SK-N-SH (cell line): ENCODE results near the gene PCLO. TPM values are rescaled to one million over a fixed set of nuclear protein-coding genes. Genes with fewer than 3 reads are reported as not detected.

Experiments
- CTCF ChIA-PET: fragments of 300-600, 350-600 bp; formaldehyde crosslinking; extraction: SDS; loops from one replicate; lab custom pipeline; 2021; lab: Yijun Ruan, JAX
- POLR2A ChIA-PET: fragments of 350-600 bp; sonication (Branson Sonifier 250); formaldehyde crosslinking; extraction: SDS; loops from one replicate; lab custom pipeline; 2020; ENCODE audit warnings: antibody characterized with exemption, inconsistent platforms; lab: Yijun Ruan, JAX
- DNase-seq: peaks from one replicate; pipeline ENCODE4 v3.0.0; 2012
- H2AFZ ChIP-seq: fragments of 200-600 bp; sonication (generic); 2 replicates; pipeline ENCODE4 v1.8.1; 2016; ENCODE audit warnings: antibody characterized with exemption, mild to moderate bottlenecking, low read depth
- H3F3A ChIP-seq: fragments of 200-600 bp; sonication (generic); replicated peaks from 2 replicates; pipeline ENCODE3; 2016; ENCODE audit warnings: antibody characterized with exemption, mild to moderate bottlenecking; ENCODE audit not compliant: insufficient read depth
- H3K27ac ChIP-seq, 2 experiments: fragments of 200-500 bp in 1 of 2; fragments of 200-600 bp in 1 of 2; sonication (Bioruptor generic) in 1 of 2; sonication (generic), shearing (Covaris generic) in 1 of 2; 2 replicates each; pipeline versions ENCODE4 v1.5.1 to v1.6.1; 2014 to 2016; ENCODE audit warnings: low read depth in 2 of 2, inconsistent platforms in 1 of 2, low read length in 1 of 2, mild to moderate bottlenecking in 1 of 2, mixed read lengths in 1 of 2
- H3K27me3 ChIP-seq: fragments of 200-600 bp; sonication (generic), shearing (Covaris generic); 2 replicates; pipeline ENCODE4 v1.6.1; 2016; ENCODE audit warnings: mixed run types; ENCODE audit not compliant: insufficient read depth
- H3K36me3 ChIP-seq, 2 experiments: fragments of 200-500 bp in 1 of 2; fragments of 200-600 bp in 1 of 2; sonication (Bioruptor generic) in 1 of 2; sonication (generic) in 1 of 2; replicated peaks in 1 of 2; 2 replicates each; pipeline versions ENCODE3 to v1.5.1; 2014 to 2016; ENCODE audit warnings: low read length in 1 of 2, mild to moderate bottlenecking in 1 of 2; ENCODE audit not compliant: insufficient read depth in 2 of 2, control insufficient read depth in 1 of 2
- H3K4me1 ChIP-seq, 2 experiments: fragments of 200-500 bp in 1 of 2; fragments of 200-600 bp in 1 of 2; sonication (Bioruptor generic) in 1 of 2; sonication (generic), shearing (Covaris generic) in 1 of 2; 2 replicates each; pipeline versions ENCODE4 v1.5.1 to v1.6.1; 2014 to 2016; ENCODE audit warnings: low read depth in 1 of 2, low read length in 1 of 2, mixed run types in 1 of 2; ENCODE audit not compliant: insufficient read depth in 2 of 2, control insufficient read depth in 1 of 2
- H3K4me2 ChIP-seq: fragments of 200-600 bp; sonication (generic), shearing (Covaris generic); 2 replicates; pipeline ENCODE4 v1.6.1; 2017; ENCODE audit warnings: mixed run types
- H3K4me3 ChIP-seq, 2 experiments: fragments of 200-500 bp in 1 of 2; fragments of 200-600 bp in 1 of 2; sonication (Bioruptor generic) in 1 of 2; sonication (generic), shearing (Covaris generic) in 1 of 2; 2 replicates each; pipeline versions ENCODE4 v1.5.1 to v1.8.1; 2014 to 2016; ENCODE audit warnings: low read depth in 2 of 2, inconsistent platforms in 1 of 2, low read length in 1 of 2, mild to moderate bottlenecking in 1 of 2, mixed read lengths in 1 of 2, moderate library complexity in 1 of 2
- H3K79me2 ChIP-seq: fragments of 200-600 bp; sonication (generic); 2 replicates; pipeline ENCODE4 v1.8.1; 2017; ENCODE audit warnings: mild to moderate bottlenecking; ENCODE audit not compliant: insufficient read depth
- H3K9ac ChIP-seq: fragments of 200-600 bp; sonication (generic); 2 replicates; pipeline ENCODE4 v1.6.1; 2017; ENCODE audit warnings: mixed run types
- H3K9me2 ChIP-seq: fragments of 200-600 bp; sonication (generic); 2 replicates; pipeline ENCODE4 v1.6.1; 2017; ENCODE audit warnings: mixed run types
- H3K9me3 ChIP-seq: fragments of 200-600 bp; sonication (generic); 2 replicates; pipeline ENCODE4 v1.6.1; 2017; ENCODE audit warnings: mixed run types, mild to moderate bottlenecking, moderate library complexity
- H4K20me1 ChIP-seq: fragments of 200-600 bp; sonication (generic); 2 replicates; pipeline ENCODE4 v1.6.1; 2017; ENCODE audit warnings: mild to moderate bottlenecking, mixed run types; ENCODE audit not compliant: insufficient read depth
- CHD2 ChIP-seq: fragments of 150-350 bp; IDR thresholded peaks from 2 replicates; pipeline ENCODE4 v1.6.1; 2018; ENCODE audit warnings: low read length; ENCODE audit not compliant: partially characterized antibody
- CTCF ChIP-seq: fragments of 200-600 bp; sonication (generic); IDR thresholded peaks from 2 replicates; pipeline ENCODE4 v1.6.1; 2017; ENCODE audit warnings: antibody characterized with exemption, mild to moderate bottlenecking, moderate library complexity
- FOSL2 ChIP-seq: IDR thresholded peaks from 2 replicates; pipeline ENCODE4 v1.4.0; 2012; ENCODE audit warnings: low read depth, mild to moderate bottlenecking, moderate library complexity, borderline replicate concordance
- FOXJ3 ChIP-seq: sonication (generic); formaldehyde crosslinking; IDR thresholded peaks from 2 replicates; pipeline ENCODE4 v1.5.1; 2020; ENCODE audit warnings: mild to moderate bottlenecking, missing genetic modification reagents
- IRF3 ChIP-seq: fragments of 150-350 bp; IDR thresholded peaks from 2 replicates; pipeline ENCODE4 v1.6.1; 2016; ENCODE audit warnings: mild to moderate bottlenecking, low read depth, low read length
- NFIC ChIP-seq: IDR thresholded peaks from 2 replicates; pipeline ENCODE4 v1.4.0; 2012; ENCODE audit warnings: borderline replicate concordance
- NRF1 ChIP-seq: IDR thresholded peaks from 2 replicates; pipeline ENCODE4 v1.6.1; 2012; ENCODE audit warnings: low read depth, mild to moderate bottlenecking, low read length
- RAD21 ChIP-seq: IDR thresholded peaks from 2 replicates; pipeline ENCODE4 v1.6.1; 2012; ENCODE audit warnings: mild to moderate bottlenecking, low read length
- SIN3A ChIP-seq: IDR thresholded peaks from 2 replicates; pipeline ENCODE4 v1.6.1; 2012; ENCODE audit warnings: low read depth, mild to moderate bottlenecking, low read length, moderate library complexity, borderline replicate concordance
- TCF12 ChIP-seq: IDR thresholded peaks from 2 replicates; pipeline ENCODE4 v1.4.0; 2012
- USF1 ChIP-seq: IDR thresholded peaks from 2 replicates; pipeline ENCODE4 v1.4.0; 2012; ENCODE audit warnings: low read depth, borderline replicate concordance
- YY1 ChIP-seq: IDR thresholded peaks from 2 replicates; pipeline ENCODE4 v1.4.0; 2012; ENCODE audit warnings: low read depth, mild to moderate bottlenecking
- WGBS: methylation state at CpG from one replicate; pipeline ENCODE4 v1.1.6; 2017; ENCODE audit warnings: low lambda C conversion rate; 5-methylcytosine and 5-hydroxymethylcytosine counted together
- polyA plus RNA-seq, 3 experiments: library from polyadenylated mRNA; depleted of rRNA; stranded (reverse); fragments of >200 nt; gene quantifications; 2 replicates each; pipeline ENCODE4 v1.2.3, GENCODE V29; 2012

Gene PCLO
- polyA plus RNA-seq, 1 of the 3 experiments (the other 2 are of a cell fraction): 0.51 TPM

GRCh38 chr7:82805527-82805960 lies 357.1 kb downstream of the PCLO start (continued):
- no peak for TF ChIP-seq USF1
- 0 out of 2 replicates have a peak, but pooled peaks have one; percentile 64 for TF ChIP-seq SIN3A
- peak; percentile 73 for TF ChIP-seq TCF12
- TF ChIP-seq NRF1: no peak
- no peak for TF ChIP-seq CTCF
- peak; percentile 74; the same call in 1 of the 2 replicates for TF ChIP-seq FOXJ3
- TF ChIP-seq FOSL2: peak; percentile 98
- peak; percentile 58 for TF ChIP-seq CHD2

- Histone ChIP-seq H3K9ac (no peak overlapping the region), H3K27ac (peak overlapping the region in 1 of 2 experiments; percentile 34; a peak in 1 of 4 replicates), H3K4me3 (no peak overlapping the region), H3K4me1 (peaks cover 26% of the 10 kb centered on the region in 2 experiments; a peak in 3 of 4 replicates), H3K9me2 (no peaks in the 10 kb centered on the region), H3K36me3 (no peaks in the 10 kb centered on the region), H3K9me3 (no peaks in the 10 kb centered on the region), H4K20me1 (no peaks in the 10 kb centered on the region), H3K27me3 (no peaks in the 10 kb centered on the region)
- no peak for DNase-seq
- CTCF ChIA-PET: interaction anchor here (1.0 to 1.7 kb wide), 6 partner anchors 8 to 562 kb away, joined by 3 to 5 read pairs (median 4); no protein-coding TSS in a partner anchor
- 60% methylated on average over 2 of the region's 2 CpGs for WGBS
- POLR2A ChIA-PET: no interaction called here
- no peak for TF ChIP-seq TCF12
- no peak for TF ChIP-seq FOXJ3
- TF ChIP-seq, all 33 proteins: peak for 0
- H3K4me2 ChIP-seq: no peak overlapping the region
- H2AFZ ChIP-seq: peak overlapping the region; percentile 12; the same call in 1 of the 2 replicates
- H3F3A ChIP-seq: peaks cover 25% of the 10 kb centered on the region
- H3K79me2 ChIP-seq: no peaks in the 10 kb centered on the region
Measured at GRCh38 chr7:82803411-82803810, 359.3 kb downstream of the PCLO start.

GRCh38 chr7:82789883-82790609 lies 372.6 kb downstream of the PCLO start:
- Histone ChIP-seq H3K79me2 (no peaks in the 10 kb centered on the region), H2AFZ (peak overlapping the region; percentile 15), H3F3A (peaks cover 9% of the 10 kb centered on the region), H3K9me3 (no peaks in the 10 kb centered on the region), H4K20me1 (no peaks in the 10 kb centered on the region), H3K27ac (no peak overlapping the region; a peak in 1 of 4 replicates), H3K9me2 (peaks cover 3% of the 10 kb centered on the region), H3K4me2 (no peak overlapping the region), H3K9ac (no peak overlapping the region), H3K4me1 (no peaks in the 10 kb centered on the region; a peak in 1 of 4 replicates), H3K36me3 (no peaks in the 10 kb centered on the region), H3K4me3 (no peak overlapping the region), H3K27me3 (no peaks in the 10 kb centered on the region)
- WGBS: 51% methylated on average over 5 of the region's 5 CpGs
- ChIA-PET POLR2A (no interaction called here), CTCF (no interaction called here)
- no peak for DNase-seq
- TF ChIP-seq NFIC: no peak
- TF ChIP-seq IRF3: no peak
- TF ChIP-seq YY1: no peak
- TF ChIP-seq FOXJ3: no peak
- no peak for TF ChIP-seq CHD2
- TF ChIP-seq RAD21: no peak
